T1000 (cell line): ENCODE data around the gene SYNPO2.

ENCODE experiments used
- DNase-seq: peaks from one replicate; lab custom pipeline; 2025; ENCODE audit warnings: mixed read lengths; lab: John Stamatoyannopoulos, UW

SYNPO2 gene

GRCh38 chr4:118930255-118930654 is 41.6 kb downstream of the SYNPO2 start:
- DNase-seq: no peak

- no peak for DNase-seq
Measured at GRCh38 chr4:118931786-118932185, 43.1 kb downstream of the SYNPO2 start.

- DNase-seq: no peak
Measured at GRCh38 chr4:118935819-118936218, 47.2 kb downstream of the SYNPO2 start.

- no peak for DNase-seq
Measured at GRCh38 chr4:118936406-118936805, 47.8 kb downstream of the SYNPO2 start.

- DNase-seq: no peak
Measured at GRCh38 chr4:118939169-118939783, 50.6 kb downstream of the SYNPO2 start.

GRCh38 chr4:118941149-118941548 is 52.5 kb downstream of the SYNPO2 start:
- DNase-seq: no peak

GRCh38 chr4:118941799-118942198 is 53.1 kb downstream of the SYNPO2 start:
- DNase-seq: no peak

- DNase-seq: peak; percentile 44
Measured at GRCh38 chr4:118942465-118942864, 53.8 kb downstream of the SYNPO2 start.

GRCh38 chr4:118947095-118947494 is 58.4 kb downstream of the SYNPO2 start:
- DNase-seq: no peak

- DNase-seq: no peak
Measured at GRCh38 chr4:118948545-118949144, 60.0 kb downstream of the SYNPO2 start.

GRCh38 chr4:118950224-118950623 is 61.6 kb downstream of the SYNPO2 start:
- DNase-seq: no peak

- DNase-seq: no peak
Measured at GRCh38 chr4:118950929-118951570, 62.4 kb downstream of the SYNPO2 start.

- DNase-seq: no peak
Measured at GRCh38 chr4:118953276-118953675, 64.6 kb downstream of the SYNPO2 start.

- no peak for DNase-seq
Measured at GRCh38 chr4:118954246-118954645, 65.6 kb downstream of the SYNPO2 start.

- DNase-seq: no peak
Measured at GRCh38 chr4:118955515-118955914, 66.9 kb downstream of the SYNPO2 start.

- DNase-seq: no peak
Measured at GRCh38 chr4:118957722-118958445, 69.2 kb downstream of the SYNPO2 start.

- DNase-seq: no peak
Measured at GRCh38 chr4:118962540-118962939, 73.9 kb downstream of the SYNPO2 start.

- no peak for DNase-seq
Measured at GRCh38 chr4:118964891-118965411, 76.3 kb downstream of the SYNPO2 start.

GRCh38 chr4:118967393-118967792 is 78.7 kb downstream of the SYNPO2 start:
- no peak for DNase-seq

- DNase-seq: peak; percentile 37
Measured at GRCh38 chr4:118968005-118968404, 79.4 kb downstream of the SYNPO2 start.

- DNase-seq: no peak
Measured at GRCh38 chr4:118968813-118969212, 80.2 kb downstream of the SYNPO2 start.

- DNase-seq: no peak
Measured at GRCh38 chr4:118969359-118969758, 80.7 kb downstream of the SYNPO2 start.

GRCh38 chr4:118972167-118972566 is 83.5 kb downstream of the SYNPO2 start:
- no peak for DNase-seq
